ENCODE data around the gene MRTFB.

Gene MRTFB

GRCh38 chr16:14105760-14106375, 34.7 kb downstream of the MRTFB start:
- Mint-ChIP-seq H3K36me3 (ENCODE audit: low read depth) (no peaks in the 10 kb centered on the region), H3K4me3 (no peak overlapping the region), H3K27me3 (ENCODE audit: low read depth) (no peaks in the 10 kb centered on the region), H3K9me3 (no peaks in the 10 kb centered on the region), H3K4me1 (ENCODE audit: low read depth) (peaks cover 15% of the 10 kb centered on the region), H3K27ac (no peak overlapping the region)
- DNase-seq (ENCODE audit: low spot score) = no peak

DNA sequence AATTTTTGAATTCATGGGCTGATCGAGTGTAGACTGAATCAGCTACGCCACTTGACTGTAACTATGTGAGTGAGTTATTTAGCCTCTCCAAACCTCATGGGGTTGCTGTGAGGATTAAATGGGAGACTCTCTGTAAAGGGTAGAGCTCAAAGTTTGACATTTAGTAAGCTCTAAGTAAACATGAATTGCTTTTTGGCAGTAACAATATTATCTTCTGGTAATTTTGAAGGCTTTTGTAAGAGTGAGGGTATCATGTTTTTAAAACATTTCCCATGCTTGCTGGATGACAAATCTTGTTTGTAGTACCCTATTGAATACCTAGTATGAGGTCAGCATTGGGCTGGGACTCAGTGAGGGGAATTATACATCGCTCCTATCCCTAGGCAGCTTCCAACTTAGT, 35.3 kb downstream of the MRTFB start:
- no peaks in the 10 kb centered on the region for H3K9me3 Mint-ChIP-seq
- no peak overlapping the region for H3K27ac Mint-ChIP-seq
- peaks cover 10% of the 10 kb centered on the region for H3K4me1 Mint-ChIP-seq (ENCODE audit: low read depth)
- no peak overlapping the region for H3K4me3 Mint-ChIP-seq
- no peak for DNase-seq (ENCODE audit: low spot score)
- no peaks in the 10 kb centered on the region for H3K36me3 Mint-ChIP-seq (ENCODE audit: low read depth)
- H3K27me3 Mint-ChIP-seq (ENCODE audit: low read depth) = no peaks in the 10 kb centered on the region

- H3K27me3 Mint-ChIP-seq (ENCODE audit: low read depth) = no peaks in the 10 kb centered on the region
- no peaks in the 10 kb centered on the region for H3K9me3 Mint-ChIP-seq
- H3K27ac Mint-ChIP-seq = no peak overlapping the region
- no peak overlapping the region for H3K4me3 Mint-ChIP-seq
- no peaks in the 10 kb centered on the region for H3K36me3 Mint-ChIP-seq (ENCODE audit: low read depth)
- no peak for DNase-seq (ENCODE audit: low spot score)
- H3K4me1 Mint-ChIP-seq (ENCODE audit: low read depth) = peaks cover 8% of the 10 kb centered on the region
Measured at GRCh38 chr16:14106961-14107360, 35.8 kb downstream of the MRTFB start.

DNA sequence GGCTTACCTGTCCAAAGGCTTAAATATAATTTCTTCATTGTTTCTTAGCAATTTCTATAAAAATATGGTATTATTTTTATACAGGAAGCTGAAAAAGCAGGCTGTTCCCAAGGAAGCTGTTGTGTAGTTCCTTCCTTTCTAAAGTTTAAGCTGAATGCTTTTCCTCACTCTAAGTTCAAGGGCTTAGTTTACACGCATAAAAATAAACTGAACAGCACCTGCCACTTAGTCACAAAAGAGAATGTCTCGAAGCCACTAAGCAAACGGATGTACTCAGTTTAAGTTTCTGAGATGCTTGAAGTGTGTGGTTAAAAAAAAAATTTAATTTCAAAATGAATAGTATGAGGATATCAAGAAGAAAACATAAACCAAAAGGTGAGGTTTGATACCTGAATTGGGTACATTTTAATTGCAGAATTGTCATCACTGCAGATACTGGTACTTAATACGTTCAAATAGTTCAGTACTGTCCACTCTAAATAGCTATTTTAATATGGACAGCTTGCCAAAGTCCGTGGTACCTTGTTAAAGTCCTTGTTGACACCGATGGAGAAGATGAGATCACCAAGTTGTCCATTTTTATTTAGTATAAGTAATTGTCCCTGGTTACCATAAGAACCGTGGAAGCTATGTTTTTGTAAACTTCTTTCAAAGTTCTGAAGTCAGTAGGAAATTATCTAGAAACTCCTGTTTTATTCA, 38.1 kb downstream of the MRTFB start:
- no peak for DNase-seq (ENCODE audit: low spot score)
- Mint-ChIP-seq H3K27me3 (ENCODE audit: low read depth) (no peaks in the 10 kb centered on the region), H3K9me3 (no peaks in the 10 kb centered on the region), H3K27ac (no peak overlapping the region), H3K4me1 (ENCODE audit: low read depth) (peaks cover 6% of the 10 kb centered on the region), H3K36me3 (ENCODE audit: low read depth) (no peaks in the 10 kb centered on the region), H3K4me3 (no peak overlapping the region)

DNA sequence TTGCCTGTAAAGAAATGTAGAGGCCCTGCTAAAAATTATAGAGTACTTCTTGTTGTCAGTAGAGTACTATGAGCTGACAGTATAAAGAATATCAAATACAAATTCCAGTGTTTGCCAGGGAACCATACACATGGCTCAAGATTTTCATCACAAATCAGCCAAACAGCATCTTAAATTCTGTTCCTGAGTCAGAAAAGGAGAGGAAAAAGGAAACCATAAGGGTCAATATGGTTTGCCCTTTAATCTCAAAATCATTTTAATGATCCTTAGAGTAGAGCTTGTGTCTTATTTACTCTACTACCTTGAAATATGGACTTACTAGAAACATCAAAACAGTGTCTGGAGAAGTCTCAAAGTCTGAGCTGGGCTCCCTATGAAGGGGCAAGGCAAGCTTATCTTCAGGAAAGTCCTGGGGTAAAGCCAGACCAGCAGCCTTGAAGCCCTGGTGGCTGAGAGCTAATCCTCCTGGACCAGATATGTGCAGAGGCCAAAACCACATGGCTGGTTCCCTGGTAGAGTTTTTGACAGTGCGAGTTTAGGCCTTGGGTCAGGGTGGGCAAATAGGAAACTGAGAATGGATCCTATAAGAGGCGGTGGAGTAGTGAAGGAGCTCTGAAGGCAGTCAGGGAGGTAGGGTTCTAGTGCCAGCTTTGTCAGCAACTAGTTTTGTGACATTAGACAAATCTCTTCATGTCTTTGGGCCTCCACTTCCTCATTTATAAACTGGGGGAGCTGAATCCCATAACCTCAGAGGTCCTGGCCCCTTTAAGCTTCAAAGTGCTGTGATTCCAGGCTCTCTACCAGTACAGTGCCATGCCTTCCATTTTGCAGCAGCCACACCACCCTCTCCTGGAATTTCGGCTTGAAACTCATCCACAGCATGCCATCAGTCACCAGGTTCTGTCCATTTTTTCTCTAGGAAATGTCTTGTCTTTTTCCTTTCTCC, 38.9 kb downstream of the MRTFB start:
- H3K4me1 Mint-ChIP-seq (ENCODE audit: low read depth) = peaks cover 5% of the 10 kb centered on the region
- no peaks in the 10 kb centered on the region for H3K36me3 Mint-ChIP-seq (ENCODE audit: low read depth)
- H3K9me3 Mint-ChIP-seq = no peaks in the 10 kb centered on the region
- H3K27me3 Mint-ChIP-seq (ENCODE audit: low read depth) = no peaks in the 10 kb centered on the region
- DNase-seq (ENCODE audit: low spot score) = no peak
- no peak overlapping the region for H3K27ac Mint-ChIP-seq
- H3K4me3 Mint-ChIP-seq = no peak overlapping the region

GRCh38 chr16:14110728-14111251, 39.7 kb downstream of the MRTFB start:
- Mint-ChIP-seq H3K27ac (no peak overlapping the region), H3K27me3 (ENCODE audit: low read depth) (no peaks in the 10 kb centered on the region)

GRCh38 chr16:14111713-14112538, 40.8 kb downstream of the MRTFB start:
- DNase-seq (ENCODE audit: low spot score) = no peak
- no peaks in the 10 kb centered on the region for H3K27me3 Mint-ChIP-seq (ENCODE audit: low read depth)

More at GRCh38 chr16:14110728-14111251, 39.7 kb downstream of the MRTFB start:
- H3K4me1 Mint-ChIP-seq (ENCODE audit: low read depth) = peaks cover 5% of the 10 kb centered on the region
- H3K4me3 Mint-ChIP-seq = no peak overlapping the region
- no peak for DNase-seq (ENCODE audit: low spot score)
- H3K36me3 Mint-ChIP-seq (ENCODE audit: low read depth) = no peaks in the 10 kb centered on the region
- H3K9me3 Mint-ChIP-seq = no peaks in the 10 kb centered on the region

GRCh38 chr16:14112539-14112856, 41.4 kb downstream of the MRTFB start:
- no peaks in the 10 kb centered on the region for H3K36me3 Mint-ChIP-seq (ENCODE audit: low read depth)
- DNase-seq (ENCODE audit: low spot score) = no peak
- H3K4me1 Mint-ChIP-seq (ENCODE audit: low read depth) = peaks cover 5% of the 10 kb centered on the region
- no peak overlapping the region for H3K4me3 Mint-ChIP-seq
- H3K9me3 Mint-ChIP-seq = no peaks in the 10 kb centered on the region
- no peaks in the 10 kb centered on the region for H3K27me3 Mint-ChIP-seq (ENCODE audit: low read depth)
- no peak overlapping the region for H3K27ac Mint-ChIP-seq

More at GRCh38 chr16:14111713-14112538, 40.8 kb downstream of the MRTFB start:
- Mint-ChIP-seq H3K36me3 (ENCODE audit: low read depth) (no peaks in the 10 kb centered on the region), H3K4me3 (no peak overlapping the region), H3K27ac (no peak overlapping the region), H3K4me1 (ENCODE audit: low read depth) (peaks cover 5% of the 10 kb centered on the region), H3K9me3 (no peaks in the 10 kb centered on the region)

DNA sequence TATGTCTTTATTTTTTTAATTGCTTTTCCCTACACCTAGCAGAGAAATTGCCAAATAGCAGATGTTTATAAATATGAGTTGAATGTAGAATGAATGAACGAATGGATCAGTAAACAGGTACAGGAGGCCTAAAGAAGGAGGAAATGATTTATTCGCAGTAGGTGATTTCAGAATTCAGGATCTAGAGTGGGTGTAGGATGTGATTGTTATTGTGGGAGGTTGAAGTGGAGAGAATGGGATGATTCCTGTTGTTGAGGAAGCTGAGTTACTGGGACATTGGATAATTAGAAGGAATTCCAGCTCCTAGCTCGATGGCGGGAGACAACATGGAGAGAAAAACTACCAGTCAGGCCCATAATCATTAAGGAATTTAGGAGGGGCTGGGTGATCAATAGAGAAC, 42.2 kb downstream of the MRTFB start:
- Mint-ChIP-seq H3K36me3 (ENCODE audit: low read depth) (no peaks in the 10 kb centered on the region), H3K4me3 (no peak overlapping the region), H3K27me3 (ENCODE audit: low read depth) (no peaks in the 10 kb centered on the region), H3K9me3 (no peaks in the 10 kb centered on the region), H3K4me1 (ENCODE audit: low read depth) (peaks cover 3% of the 10 kb centered on the region), H3K27ac (no peak overlapping the region)
- no peak for DNase-seq (ENCODE audit: low spot score)

DNA sequence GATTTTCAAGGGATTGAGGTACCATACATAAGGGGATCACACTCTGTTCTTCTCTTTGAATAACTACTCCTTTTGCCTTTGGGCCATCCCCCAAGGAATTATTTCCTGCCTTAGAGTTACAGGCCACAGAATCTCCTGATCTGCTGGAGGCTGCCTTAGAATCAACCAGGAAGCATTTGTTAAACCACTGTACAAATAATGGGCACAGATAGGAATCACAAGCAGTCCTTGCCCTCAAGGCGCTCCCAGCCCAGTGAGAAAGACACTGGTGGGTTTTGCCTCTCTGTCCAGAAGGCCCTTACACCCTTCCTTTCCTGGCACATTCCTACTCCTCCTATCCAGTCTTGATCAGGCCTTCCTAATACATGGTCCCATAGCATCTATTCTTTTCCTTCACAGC, 45.9 kb downstream of the MRTFB start:
- H3K27me3 Mint-ChIP-seq (ENCODE audit: low read depth) = no peaks in the 10 kb centered on the region
- H3K36me3 Mint-ChIP-seq (ENCODE audit: low read depth) = no peaks in the 10 kb centered on the region
- no peak overlapping the region for H3K27ac Mint-ChIP-seq
- no peaks in the 10 kb centered on the region for H3K9me3 Mint-ChIP-seq
- DNase-seq (ENCODE audit: low spot score) = no peak
- H3K4me3 Mint-ChIP-seq = no peak overlapping the region
- H3K4me1 Mint-ChIP-seq (ENCODE audit: low read depth) = no peaks in the 10 kb centered on the region

DNA sequence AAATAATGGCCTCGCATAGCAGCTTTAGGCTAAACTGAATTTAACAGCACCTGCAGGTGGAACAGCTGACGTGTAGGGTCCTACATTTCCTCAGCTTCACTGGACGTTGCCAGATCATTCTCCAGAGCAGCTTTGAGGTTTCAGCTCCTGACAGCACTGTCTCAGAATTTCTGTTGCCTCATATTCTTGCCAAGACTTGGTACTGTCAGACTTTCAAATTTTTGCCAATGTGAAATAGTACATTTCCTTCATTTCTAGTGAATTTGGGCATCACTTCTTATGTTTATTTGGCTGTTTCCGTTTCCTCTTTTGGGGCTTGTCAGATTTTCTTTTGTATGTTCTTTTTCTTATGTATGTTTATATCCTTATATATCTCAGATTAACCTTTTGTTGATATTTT, 48.7 kb downstream of the MRTFB start:
- H3K4me1 Mint-ChIP-seq (ENCODE audit: low read depth) = no peaks in the 10 kb centered on the region
- no peaks in the 10 kb centered on the region for H3K36me3 Mint-ChIP-seq (ENCODE audit: low read depth)
- no peaks in the 10 kb centered on the region for H3K9me3 Mint-ChIP-seq
- no peak overlapping the region for H3K27ac Mint-ChIP-seq
- no peak overlapping the region for H3K4me3 Mint-ChIP-seq
- no peaks in the 10 kb centered on the region for H3K27me3 Mint-ChIP-seq (ENCODE audit: low read depth)
- DNase-seq (ENCODE audit: low spot score) = no peak

- Mint-ChIP-seq H3K4me1 (ENCODE audit: low read depth) (no peaks in the 10 kb centered on the region), H3K9me3 (no peaks in the 10 kb centered on the region), H3K4me3 (no peak overlapping the region), H3K27me3 (ENCODE audit: low read depth) (no peaks in the 10 kb centered on the region), H3K36me3 (ENCODE audit: low read depth) (no peaks in the 10 kb centered on the region), H3K27ac (no peak overlapping the region)
- DNase-seq (ENCODE audit: low spot score) = no peak
Measured at GRCh38 chr16:14120335-14120734, 49.2 kb downstream of the MRTFB start.

DNA sequence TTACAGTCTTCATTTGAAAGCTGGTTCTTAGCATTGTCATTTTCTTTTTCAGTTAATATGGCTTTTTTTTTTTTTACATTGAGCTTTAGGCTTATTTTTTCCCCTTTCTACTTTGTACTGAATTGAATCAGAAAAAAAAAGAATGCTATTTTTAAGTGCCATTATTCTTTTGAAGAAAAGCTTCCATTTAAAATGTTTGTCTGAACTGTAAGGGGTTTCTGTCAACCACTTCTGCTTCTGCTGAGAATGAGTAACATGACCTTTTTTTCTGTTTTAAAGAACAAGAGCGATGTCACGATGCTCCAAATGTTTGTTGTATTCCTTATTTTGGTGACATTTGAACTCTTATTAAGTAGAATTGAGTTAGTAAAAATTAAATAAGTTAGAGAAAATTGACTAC, 50.0 kb downstream of the MRTFB start:
- H3K4me1 Mint-ChIP-seq (ENCODE audit: low read depth) = no peaks in the 10 kb centered on the region
- no peaks in the 10 kb centered on the region for H3K36me3 Mint-ChIP-seq (ENCODE audit: low read depth)
- DNase-seq (ENCODE audit: low spot score) = no peak
- H3K27ac Mint-ChIP-seq = no peak overlapping the region
- H3K27me3 Mint-ChIP-seq (ENCODE audit: low read depth) = no peaks in the 10 kb centered on the region
- H3K9me3 Mint-ChIP-seq = no peaks in the 10 kb centered on the region
- H3K4me3 Mint-ChIP-seq = no peak overlapping the region

Measured in T-helper 2 cell treated with Interferon-gamma antibody and Interleukin-4, amounts not matched to agents 5 μg/mL and 100 μg/mL, for 36 hours (primary cell).